ENCODE measurements around the gene LAPTM5.

Gene LAPTM5

DNA sequence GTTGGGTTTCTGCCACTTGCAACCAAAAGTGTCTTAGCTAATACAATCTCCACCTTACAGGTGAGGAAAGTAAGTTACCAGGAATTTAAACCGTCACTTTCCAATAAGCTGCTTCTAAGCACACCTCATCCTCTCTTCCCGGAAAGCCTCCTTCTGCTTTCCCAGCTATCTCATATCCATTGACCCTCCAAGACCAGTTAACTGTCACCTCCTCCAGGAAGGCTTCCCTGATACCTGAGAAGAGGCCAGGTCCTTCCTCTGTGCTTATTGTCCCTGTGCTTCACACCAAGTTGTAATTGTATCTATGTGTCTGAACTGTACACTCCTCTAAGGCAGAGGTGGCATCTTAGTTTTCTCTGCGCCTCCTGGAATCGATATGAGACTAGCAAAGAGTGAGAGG, 23.0 kb downstream of the LAPTM5 start:
- intact Hi-C loops (cut with DNase I; ENCODE audit: low total_unique reads) = no loop called here
- H3K27ac ChIP-seq = no peak overlapping the region
- TF ChIP-seq, protein P1, sequence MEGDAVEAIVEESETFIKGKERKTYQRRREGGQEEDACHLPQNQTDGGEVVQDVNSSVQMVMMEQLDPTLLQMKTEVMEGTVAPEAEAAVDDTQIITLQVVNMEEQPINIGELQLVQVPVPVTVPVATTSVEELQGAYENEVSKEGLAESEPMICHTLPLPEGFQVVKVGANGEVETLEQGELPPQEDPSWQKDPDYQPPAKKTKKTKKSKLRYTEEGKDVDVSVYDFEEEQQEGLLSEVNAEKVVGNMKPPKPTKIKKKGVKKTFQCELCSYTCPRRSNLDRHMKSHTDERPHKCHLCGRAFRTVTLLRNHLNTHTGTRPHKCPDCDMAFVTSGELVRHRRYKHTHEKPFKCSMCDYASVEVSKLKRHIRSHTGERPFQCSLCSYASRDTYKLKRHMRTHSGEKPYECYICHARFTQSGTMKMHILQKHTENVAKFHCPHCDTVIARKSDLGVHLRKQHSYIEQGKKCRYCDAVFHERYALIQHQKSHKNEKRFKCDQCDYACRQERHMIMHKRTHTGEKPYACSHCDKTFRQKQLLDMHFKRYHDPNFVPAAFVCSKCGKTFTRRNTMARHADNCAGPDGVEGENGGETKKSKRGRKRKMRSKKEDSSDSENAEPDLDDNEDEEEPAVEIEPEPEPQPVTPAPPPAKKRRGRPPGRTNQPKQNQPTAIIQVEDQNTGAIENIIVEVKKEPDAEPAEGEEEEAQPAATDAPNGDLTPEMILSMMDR (IDR thresholded peaks at IDR 0.05) = no peak
- H3K4me3 ChIP-seq = no peak overlapping the region
- no peaks in the 10 kb centered on the region for H3K36me3 ChIP-seq
- no peaks in the 10 kb centered on the region for H3K9me3 ChIP-seq
- DNase-seq = no peak
- no peaks in the 10 kb centered on the region for H3K4me1 ChIP-seq
- peaks cover 0 to 7% of the 10 kb centered on the region in 2 donors for H3K27me3 ChIP-seq

DNA sequence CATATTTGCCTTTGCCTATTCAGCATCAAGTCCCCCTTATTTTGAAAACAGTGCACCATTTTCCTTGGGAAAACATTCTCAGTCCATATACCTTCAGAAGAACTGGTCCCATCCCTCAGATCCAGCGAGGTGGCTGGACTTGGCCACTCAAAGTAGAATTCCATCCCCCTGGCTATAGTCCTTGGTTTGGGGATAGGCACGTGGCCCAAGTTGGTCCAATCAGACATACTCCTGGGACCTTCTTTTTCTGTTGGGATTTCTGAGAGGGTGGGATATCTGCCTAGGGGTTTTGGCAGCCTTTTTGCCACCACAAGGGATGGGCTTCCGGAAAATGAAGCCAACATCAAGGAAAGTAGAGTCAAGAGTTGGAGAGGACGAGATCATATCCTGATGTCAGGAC, 23.5 kb downstream of the LAPTM5 start:
- TF ChIP-seq, protein P1 (IDR thresholded peaks at IDR 0.05) = no peak
- intact Hi-C loops (cut with DNase I; ENCODE audit: low total_unique reads) = no loop called here
- Histone ChIP-seq H3K4me3 (no peak overlapping the region), H3K4me1 (no peaks in the 10 kb centered on the region), H3K9me3 (no peaks in the 10 kb centered on the region), H3K27ac (no peak overlapping the region), H3K36me3 (no peaks in the 10 kb centered on the region), H3K27me3 (peaks cover 0 to 5% of the 10 kb centered on the region in 2 donors)
- DNase-seq = no peak

DNA sequence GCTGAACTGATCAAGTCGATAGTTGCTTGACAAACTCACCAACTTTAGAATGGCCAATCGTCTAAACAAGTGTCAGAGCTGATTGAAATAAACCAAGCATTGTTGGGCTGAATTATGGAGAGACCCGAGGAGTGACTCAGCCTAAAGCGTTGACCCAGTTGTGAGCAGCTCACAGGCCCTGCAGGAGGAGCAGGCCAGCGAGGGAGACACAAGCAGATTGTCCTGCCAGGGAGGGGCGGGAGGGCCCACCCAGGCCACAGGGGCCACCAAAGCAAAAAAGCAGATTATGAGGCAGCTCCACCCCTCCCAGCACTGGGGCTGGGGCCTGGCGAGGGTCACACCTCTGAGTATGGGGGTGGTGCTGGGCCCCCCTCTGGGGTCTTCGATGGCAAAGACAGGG, 24.1 kb downstream of the LAPTM5 start:
- H3K4me1 ChIP-seq = no peaks in the 10 kb centered on the region
- intact Hi-C loops (cut with DNase I; ENCODE audit: low total_unique reads) = no loop called here
- peaks cover 0 to 5% of the 10 kb centered on the region in 2 donors for H3K27me3 ChIP-seq
- TF ChIP-seq, protein P1 (IDR thresholded peaks at IDR 0.05) = no peak
- H3K36me3 ChIP-seq = no peaks in the 10 kb centered on the region
- no peak overlapping the region for H3K27ac ChIP-seq
- H3K9me3 ChIP-seq = no peaks in the 10 kb centered on the region
- DNase-seq = no peak
- no peak overlapping the region for H3K4me3 ChIP-seq

- TF ChIP-seq, protein P1 (IDR thresholded peaks at IDR 0.05) = no peak
- intact Hi-C loops (cut with DNase I; ENCODE audit: low total_unique reads) = no loop called here
- Histone ChIP-seq H3K27me3 (peaks cover 0 to 5% of the 10 kb centered on the region in 2 donors), H3K36me3 (peaks cover 0 to 2% (median 0%) of the 10 kb centered on the region in 3 donors), H3K4me1 (no peaks in the 10 kb centered on the region), H3K27ac (no peak overlapping the region), H3K9me3 (no peaks in the 10 kb centered on the region), H3K4me3 (no peak overlapping the region)
- DNase-seq = no peak
Observed at GRCh38 chr1:30732277-30732996, 25.1 kb downstream of the LAPTM5 start.

GRCh38 chr1:30731806-30732276, 25.7 kb downstream of the LAPTM5 start:
- TF ChIP-seq, protein P1 (IDR thresholded peaks at IDR 0.05) = no peak
- no peak for DNase-seq
- peaks cover 0 to 5% (median 0%) of the 10 kb centered on the region in 3 donors for H3K36me3 ChIP-seq
- H3K4me1 ChIP-seq = no peaks in the 10 kb centered on the region
- no peaks in the 10 kb centered on the region for H3K9me3 ChIP-seq
- H3K27me3 ChIP-seq = peaks cover 0 to 5% of the 10 kb centered on the region in 2 donors
- intact Hi-C loops (cut with DNase I; ENCODE audit: low total_unique reads) = no loop called here
- no peak overlapping the region for H3K4me3 ChIP-seq
- no peak overlapping the region for H3K27ac ChIP-seq
